BE2C (cell line): ENCODE data around the gene TFG.
A peak's percentile ranks its signal among the peaks of the same experiment; 100 is the strongest.

Experiments
- DNase-seq: peaks from one replicate; pipeline ENCODE4 v3.0.0-alpha.2; 2020
- H3K27me3 ChIP-seq: fragments of 250-450 bp; sonication (Bioruptor Pico); 2 replicates; pipeline ENCODE4 v1.5.1; 2020; ENCODE audit warnings: mild to moderate bottlenecking
- H3K36me3 ChIP-seq: fragments of 250-450 bp; sonication (Bioruptor Pico); 2 replicates; pipeline ENCODE4 v1.5.1; 2020; ENCODE audit warnings: mild to moderate bottlenecking
- H3K4me1 ChIP-seq: fragments of 250-450 bp; sonication (Bioruptor Pico); 2 replicates; pipeline ENCODE4 v1.5.1; 2020
- H3K4me3 ChIP-seq: 2 replicates; pipeline ENCODE4 v1.5.1; 2011; ENCODE audit warnings: low read depth, low read length
- H3K9me3 ChIP-seq: fragments of 250-450 bp; sonication (Bioruptor Pico); 2 replicates; pipeline ENCODE4 v1.5.1; 2020
- CTCF ChIP-seq: IDR thresholded peaks from 2 replicates; pipeline ENCODE4 v1.5.1; 2012; ENCODE audit warnings: mild to moderate bottlenecking, low read depth, low read length

The TFG gene

GRCh38 chr3:100730524-100730923, 21.2 kb downstream of the TFG start:
- Histone ChIP-seq H3K4me1 (no peaks in the 10 kb centered on the region), H3K4me3 (no peak overlapping the region), H3K9me3 (no peaks in the 10 kb centered on the region), H3K27me3 (no peaks in the 10 kb centered on the region), H3K36me3 (peaks cover 47% of the 10 kb centered on the region)
- no peak for TF ChIP-seq CTCF
- no peak for DNase-seq

DNA sequence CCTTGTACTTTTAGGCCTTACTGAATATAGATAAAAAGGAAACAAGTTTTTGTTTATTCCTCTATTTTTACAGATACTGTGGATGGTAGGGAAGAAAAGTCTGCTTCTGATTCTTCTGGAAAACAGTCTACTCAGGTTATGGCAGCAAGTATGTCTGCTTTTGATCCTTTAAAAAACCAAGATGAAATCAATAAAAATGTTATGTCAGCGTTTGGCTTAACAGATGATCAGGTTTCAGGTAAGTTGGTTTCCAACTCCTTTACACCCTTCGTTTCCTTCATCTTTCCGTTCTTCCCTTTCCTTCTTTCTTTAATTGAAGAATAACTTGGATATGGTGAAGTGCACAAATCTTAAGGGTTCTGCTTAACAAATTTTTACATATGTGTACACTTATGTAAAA, 23.1 kb downstream of the TFG start:
- no peak for DNase-seq
- Histone ChIP-seq H3K36me3 (peaks cover 50% of the 10 kb centered on the region), H3K4me1 (no peaks in the 10 kb centered on the region), H3K27me3 (no peaks in the 10 kb centered on the region), H3K9me3 (no peaks in the 10 kb centered on the region), H3K4me3 (no peak overlapping the region)
- TF ChIP-seq CTCF = no peak

DNA sequence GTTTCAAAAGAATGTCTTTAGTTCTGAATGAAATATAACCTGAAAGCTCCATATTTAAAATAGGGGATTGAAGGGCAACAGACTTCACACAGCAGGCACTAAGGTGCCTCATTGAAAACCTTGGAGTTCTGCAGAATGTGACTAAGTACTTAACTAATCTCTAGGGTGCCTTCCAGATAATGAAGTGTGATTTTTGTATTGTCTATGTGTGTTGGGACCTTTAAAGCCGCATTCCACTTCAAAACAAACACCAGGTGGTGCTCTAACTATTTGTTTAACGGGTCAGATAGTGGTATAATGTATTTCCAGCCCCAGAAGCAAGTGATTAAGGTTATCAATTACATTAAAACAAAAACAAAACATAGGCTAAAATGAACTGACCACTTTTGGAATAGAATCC, 28.0 kb downstream of the TFG start:
- no peaks in the 10 kb centered on the region for H3K9me3 ChIP-seq
- no peaks in the 10 kb centered on the region for H3K27me3 ChIP-seq
- H3K4me1 ChIP-seq = no peaks in the 10 kb centered on the region
- TF ChIP-seq CTCF = peak; percentile 59
- no peak overlapping the region for H3K4me3 ChIP-seq
- peaks cover 69% of the 10 kb centered on the region for H3K36me3 ChIP-seq
- DNase-seq = no peak

DNA sequence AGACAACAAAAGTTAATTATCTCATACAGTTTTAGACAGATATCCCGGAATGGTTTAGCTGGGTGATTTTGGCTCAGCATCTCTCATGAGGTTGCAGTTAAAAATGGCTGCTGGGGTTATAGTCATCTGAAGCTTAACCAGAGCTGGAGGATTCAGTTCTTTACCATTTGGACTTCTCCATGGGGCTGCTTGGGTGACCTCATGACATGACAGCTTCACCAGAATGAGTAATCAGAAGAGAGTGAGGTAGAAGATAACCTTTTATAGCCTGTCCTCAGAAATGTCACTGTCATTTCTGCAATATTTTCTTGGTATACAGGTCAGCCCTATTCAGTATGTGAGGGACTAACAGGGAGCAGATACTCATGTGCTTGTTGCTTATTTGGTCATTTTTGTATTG, 30.9 kb downstream of the TFG start:
- H3K27me3 ChIP-seq = no peaks in the 10 kb centered on the region
- no peak for TF ChIP-seq CTCF
- no peaks in the 10 kb centered on the region for H3K4me1 ChIP-seq
- peaks cover 66% of the 10 kb centered on the region for H3K36me3 ChIP-seq
- DNase-seq = no peak
- H3K9me3 ChIP-seq = no peaks in the 10 kb centered on the region
- no peak overlapping the region for H3K4me3 ChIP-seq

GRCh38 chr3:100743535-100743934, 34.2 kb downstream of the TFG start:
- no peak overlapping the region for H3K4me3 ChIP-seq
- TF ChIP-seq CTCF = no peak
- H3K36me3 ChIP-seq = peaks cover 68% of the 10 kb centered on the region
- no peak for DNase-seq
- no peaks in the 10 kb centered on the region for H3K27me3 ChIP-seq
- H3K4me1 ChIP-seq = no peaks in the 10 kb centered on the region
- no peaks in the 10 kb centered on the region for H3K9me3 ChIP-seq

GRCh38 chr3:100744671-100745070, 35.4 kb downstream of the TFG start:
- Histone ChIP-seq H3K36me3 (peaks cover 67% of the 10 kb centered on the region), H3K27me3 (no peaks in the 10 kb centered on the region), H3K9me3 (no peaks in the 10 kb centered on the region), H3K4me1 (no peaks in the 10 kb centered on the region), H3K4me3 (no peak overlapping the region)
- no peak for DNase-seq
- no peak for TF ChIP-seq CTCF
